GM12873 (cell line): ENCODE results near the gene CDH13.

ENCODE experiments used
- CTCF ChIP-seq: IDR thresholded peaks from 2 replicates; pipeline ENCODE4 v1.5.1; 2012; ENCODE audit warnings: low read depth, mild to moderate bottlenecking, moderate library complexity, low read length, control low read depth; ENCODE audit not compliant: insufficient read depth; ENCODE audit errors: missing control alignments

Gene CDH13

GRCh38 chr16:82653550-82654511, 27.1 kb downstream of the CDH13 start:
- TF ChIP-seq CTCF, result no peak

- no peak for TF ChIP-seq CTCF
Observed at GRCh38 chr16:82655072-82655714, 28.4 kb downstream of the CDH13 start.

GRCh38 chr16:82655720-82656490, 29.1 kb downstream of the CDH13 start:
- no peak for TF ChIP-seq CTCF

- no peak for TF ChIP-seq CTCF
Observed at GRCh38 chr16:82657239-82657638, 30.5 kb downstream of the CDH13 start.

- TF ChIP-seq CTCF, result no peak
Observed at GRCh38 chr16:82657786-82658185, 31.0 kb downstream of the CDH13 start.

- TF ChIP-seq CTCF, result no peak
Observed at GRCh38 chr16:82658796-82659195, 32.0 kb downstream of the CDH13 start.

- no peak for TF ChIP-seq CTCF
Observed at GRCh38 chr16:82660075-82660645, 33.4 kb downstream of the CDH13 start.
